Sciatic nerve (tissue), 2 donors: ENCODE measurements around the gene DPH3. TPM values are rescaled to one million over a fixed set of nuclear protein-coding genes. Genes with fewer than 3 reads are reported as not detected.
"Not testable (repeated sequence)": the region's sequence is repeated elsewhere in the genome, so short reads cannot be mapped to it uniquely, and the experiment has no call there.

Experiments
- ATAC-seq: fragments of 200-7000 bp; cut with Tn5 transposase; one replicate; pipeline ENCODE4 v1.9.1; 2020; ENCODE audit warnings: mild to moderate bottlenecking, moderate library complexity
- DNase-seq: peaks from one replicate; pipeline ENCODE4 v3.0.0-alpha.2; 2020; ENCODE audit warnings: low spot score
- intact Hi-C: fragments of 100-400 bp; cut with DNase I; formaldehyde crosslinking; loops from one replicate; pipeline ENCODE4 v1.14.2; 2022
- total RNA-seq: library from RNA; stranded (reverse); fragmentation: NEBNext Ultra II Directional; extraction: Animal tissue kit (Norgen Biotek cat#: 25700); gene quantifications from one replicate; pipeline ENCODE4 v1.2.1, GENCODE V29; 2021
- donor health status: DM: no; HTN: no; CAD: no.
- donor health status: DM: no; HTN: no; CAD: no.

DPH3 gene
- total RNA-seq, result 19.4 TPM

DNA sequence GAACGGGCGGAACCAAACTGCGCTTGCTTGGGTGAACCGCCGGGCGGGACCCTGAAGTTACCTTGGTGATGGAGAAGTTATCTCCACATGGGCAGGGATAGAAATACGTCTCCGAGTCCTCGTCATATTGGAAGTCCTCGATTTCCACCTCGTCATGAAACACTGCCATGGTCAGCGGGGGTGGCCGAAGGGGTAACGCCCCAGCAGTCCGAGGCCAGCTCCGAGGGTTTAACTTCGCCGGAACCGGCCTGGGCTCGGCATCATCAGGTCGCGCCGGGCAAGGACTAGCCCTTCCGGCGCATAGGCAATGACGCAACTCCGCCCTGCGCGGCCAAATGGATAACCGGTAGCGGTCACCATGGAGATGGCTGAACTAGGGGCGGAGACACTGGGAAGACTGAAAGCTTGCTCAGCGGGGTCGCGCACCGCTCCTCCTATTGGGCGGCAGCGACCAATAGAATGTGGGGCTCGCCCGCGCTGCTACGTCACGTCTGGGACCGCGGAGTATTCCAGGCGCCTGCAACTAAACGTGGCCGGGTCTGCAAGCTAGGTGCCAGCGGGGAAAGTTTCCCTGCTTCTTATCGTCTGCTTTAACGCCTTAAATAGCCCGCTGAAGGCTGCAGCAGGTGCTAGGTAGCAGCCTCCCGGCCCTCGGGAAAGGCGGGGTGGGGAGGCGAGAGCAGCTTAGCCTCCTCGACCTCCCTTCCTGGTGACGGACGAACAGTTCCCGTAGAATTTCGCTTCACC, at the start of gene DPH3, which contains the start of gene OXNAD1:
DPH3 (minus strand) TSS at position 236 of the 747 bp plus-strand sequence; CDS start at position 169, 67 bp downstream.
OXNAD1 (plus strand) TSS at position 505 of the 747 bp plus-strand sequence. CDS start 5,741 bp downstream, outside the sequence.
- ATAC-seq (peak; percentile 99), DNase-seq (peak; percentile 100)
- intact Hi-C loops, result no loop called here

DNA sequence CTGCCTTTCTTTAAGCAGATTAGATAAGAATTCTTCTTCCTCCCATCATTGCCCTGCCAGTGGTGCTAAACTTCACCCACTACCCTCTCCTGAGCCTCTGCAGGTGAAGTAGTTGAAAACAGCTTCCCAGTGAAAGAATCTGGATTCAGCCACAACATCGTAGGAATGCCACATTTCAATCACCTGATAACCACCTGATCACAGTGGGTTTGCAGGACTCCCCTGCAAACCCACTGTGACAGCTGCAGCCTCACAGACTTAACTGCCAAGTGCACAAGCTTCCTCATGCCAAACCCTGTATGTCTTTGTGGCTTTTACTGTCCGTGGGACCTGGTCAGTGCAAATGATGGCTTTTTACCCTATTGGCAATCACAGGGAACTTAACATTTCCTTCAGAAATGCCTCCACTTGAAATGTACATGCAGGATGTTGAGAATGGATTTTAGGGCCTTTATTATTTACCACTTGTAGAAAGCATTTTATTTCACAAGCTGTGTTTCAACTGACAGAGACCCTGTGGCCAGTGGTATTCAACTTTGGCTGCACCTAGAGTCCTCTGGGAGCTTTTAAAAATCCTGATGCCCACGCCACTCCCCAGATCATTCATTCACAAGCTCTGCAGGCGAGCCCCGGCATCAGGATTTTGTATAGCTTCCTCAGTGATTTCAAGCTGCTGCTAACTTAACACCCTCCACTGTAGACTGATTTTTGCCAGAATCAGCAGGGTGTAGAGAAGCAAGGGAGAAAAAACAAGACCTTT, 49.3 kb upstream of the DPH3 start:
- DNase-seq (no peak), ATAC-seq (no peak)
- intact Hi-C loops, result loop anchor here (10.0 kb wide), 1 partner anchor 201 kb away; the partner anchor contains the start of gene RFTN1

DNA sequence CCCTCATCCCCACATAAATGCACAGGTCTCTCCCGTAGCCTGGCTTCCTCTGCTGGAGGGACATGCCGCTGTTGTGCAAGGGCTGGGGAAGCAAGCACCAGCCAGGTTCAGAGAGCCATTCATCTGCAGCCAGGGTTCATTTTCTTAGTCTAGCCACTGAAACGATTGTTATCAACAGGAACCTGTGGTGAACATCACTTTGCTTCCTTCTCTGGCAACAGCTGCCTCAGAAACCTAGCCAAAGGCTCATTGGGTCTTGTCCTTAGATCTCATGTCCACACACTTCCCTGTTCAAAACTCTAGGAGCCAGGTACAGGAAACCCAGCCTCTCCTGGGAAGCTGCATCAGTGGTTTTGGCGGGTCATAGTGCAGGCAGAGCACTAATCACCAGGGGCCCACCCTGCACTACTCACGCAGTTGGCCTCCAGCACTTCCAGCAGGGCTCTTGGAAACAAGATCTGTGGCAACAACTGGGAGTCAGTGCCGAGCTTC, 47.3 kb upstream of the DPH3 start:
- intact Hi-C loops, result loop anchor here (10.0 kb wide), 1 partner anchor 203 kb away; the partner anchor contains the start of gene RFTN1
- DNase-seq (no peak), ATAC-seq (peak; percentile 85)

DNA sequence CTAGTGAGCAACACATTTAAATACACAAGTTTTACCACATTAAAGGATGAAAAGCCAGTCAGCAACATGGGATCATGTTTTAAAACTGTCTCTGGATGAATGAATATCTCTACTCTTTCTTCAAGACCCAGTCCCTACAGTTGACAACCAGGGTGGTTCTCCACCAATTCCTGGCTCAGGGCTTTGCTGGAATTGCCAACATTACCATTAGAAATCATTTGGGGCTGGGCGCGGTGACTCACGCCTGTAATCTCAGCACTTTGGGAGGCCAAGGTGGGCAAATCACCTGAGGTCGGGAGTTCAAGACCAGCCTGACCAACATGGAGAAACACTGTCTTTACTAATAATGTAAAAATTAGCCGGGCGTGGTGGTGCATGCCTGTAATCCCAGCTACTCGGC, 45.7 kb upstream of the DPH3 start:
- intact Hi-C loops, result loop anchor here (10.0 kb wide), 1 partner anchor 204 kb away; the partner anchor contains the start of gene RFTN1
- ATAC-seq, DNase-seq: not testable (repeated sequence)

DNA sequence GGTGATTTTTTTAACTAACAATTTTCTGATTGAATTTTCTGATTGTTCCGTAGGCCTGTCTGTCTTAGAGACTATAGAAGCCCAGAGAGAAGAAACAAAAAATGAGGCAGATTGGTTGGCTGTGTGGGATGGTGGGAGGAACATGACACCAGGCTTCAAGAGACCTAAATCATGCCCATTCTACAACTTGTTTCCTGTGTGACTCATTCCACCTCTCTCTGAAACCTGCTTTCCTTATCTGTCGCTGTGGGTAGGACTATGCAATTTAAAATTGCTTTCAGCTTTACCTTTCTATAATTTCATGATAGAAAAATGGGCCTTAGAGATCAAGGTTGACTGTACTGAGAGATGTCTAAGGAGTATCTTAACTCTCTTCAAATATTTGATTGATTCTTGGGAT, 44.8 kb upstream of the DPH3 start:
- DNase-seq (no peak), ATAC-seq (no peak)
- intact Hi-C loops, result no loop called here

DNA sequence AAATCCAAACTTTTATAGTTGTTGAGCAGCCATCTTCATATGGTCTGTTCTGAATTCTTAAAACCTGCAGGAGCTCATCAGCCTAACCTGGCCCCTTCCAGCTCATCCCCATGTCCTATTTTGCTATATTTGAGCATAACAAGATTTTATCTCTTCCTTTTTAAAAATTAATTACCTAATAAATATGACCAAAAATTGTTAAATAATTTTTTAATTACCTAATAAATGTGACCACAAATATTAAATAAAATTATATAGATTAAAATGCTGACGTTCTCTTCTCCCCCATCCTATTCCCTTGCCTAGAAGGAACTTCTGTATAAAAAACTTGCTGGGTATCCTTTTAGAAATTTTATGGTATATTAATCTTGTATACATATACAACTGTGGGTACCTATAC, 44.0 kb upstream of the DPH3 start:
- ATAC-seq, result no peak
- no peak for DNase-seq
- intact Hi-C loops, result no loop called here

DNA sequence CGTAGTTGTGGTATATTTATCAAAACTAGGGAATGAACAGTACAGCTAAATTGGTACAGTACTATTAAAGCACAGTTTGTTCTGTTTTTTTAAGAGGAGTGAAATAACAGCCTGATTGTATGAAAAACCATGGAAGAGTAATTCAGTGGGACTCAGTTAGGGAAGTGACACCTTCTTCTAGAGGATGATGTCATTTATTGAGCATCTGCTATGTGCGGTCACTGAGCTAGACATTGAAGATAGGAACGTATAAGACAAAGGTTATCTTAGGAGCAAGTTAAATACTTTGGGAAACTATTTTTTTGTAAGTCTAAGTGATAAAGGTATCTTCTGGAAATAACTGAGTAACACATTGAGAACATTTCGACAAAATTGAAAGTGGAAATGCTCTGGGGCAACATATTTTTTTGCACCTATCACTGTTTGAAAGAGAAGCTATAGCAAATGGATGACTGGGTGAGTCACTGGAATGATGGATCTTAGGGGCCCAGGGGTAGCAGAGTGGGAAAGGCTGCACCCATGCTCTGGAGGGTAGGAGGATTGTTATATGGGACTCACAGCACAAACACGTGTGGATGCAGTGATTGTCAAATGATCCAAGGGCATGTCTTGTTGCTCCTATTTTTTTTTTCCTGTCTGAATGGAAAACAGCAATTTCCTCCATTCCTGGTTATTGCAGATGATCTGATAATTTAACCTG, 43.2 kb upstream of the DPH3 start:
- DNase-seq (no peak), ATAC-seq (no peak)
- intact Hi-C loops, result no loop called here

DNA sequence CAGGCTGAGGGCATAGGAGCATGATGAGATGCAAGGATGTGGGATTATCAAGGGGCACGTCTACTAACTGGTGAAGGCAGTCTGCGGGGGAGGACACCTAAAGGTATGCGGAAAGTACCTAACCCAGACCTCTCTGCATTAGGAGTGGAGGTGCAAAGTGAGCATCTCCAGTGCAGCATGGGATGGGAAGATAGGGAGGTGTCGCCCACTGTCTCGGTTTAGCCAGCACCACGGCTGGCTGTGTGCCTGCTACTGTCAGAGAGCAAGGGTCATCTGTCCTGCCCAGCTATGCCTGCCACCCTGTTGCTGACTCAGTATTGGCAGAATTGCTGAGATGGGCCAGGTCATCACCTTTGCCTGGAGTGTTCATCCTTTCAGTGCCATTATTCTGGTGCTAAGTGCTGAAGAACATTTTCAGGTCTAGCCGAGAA, 40.4 kb upstream of the DPH3 start:
- peak; percentile 15 for ATAC-seq
- intact Hi-C loops, result no loop called here
- DNase-seq, result no peak

DNA sequence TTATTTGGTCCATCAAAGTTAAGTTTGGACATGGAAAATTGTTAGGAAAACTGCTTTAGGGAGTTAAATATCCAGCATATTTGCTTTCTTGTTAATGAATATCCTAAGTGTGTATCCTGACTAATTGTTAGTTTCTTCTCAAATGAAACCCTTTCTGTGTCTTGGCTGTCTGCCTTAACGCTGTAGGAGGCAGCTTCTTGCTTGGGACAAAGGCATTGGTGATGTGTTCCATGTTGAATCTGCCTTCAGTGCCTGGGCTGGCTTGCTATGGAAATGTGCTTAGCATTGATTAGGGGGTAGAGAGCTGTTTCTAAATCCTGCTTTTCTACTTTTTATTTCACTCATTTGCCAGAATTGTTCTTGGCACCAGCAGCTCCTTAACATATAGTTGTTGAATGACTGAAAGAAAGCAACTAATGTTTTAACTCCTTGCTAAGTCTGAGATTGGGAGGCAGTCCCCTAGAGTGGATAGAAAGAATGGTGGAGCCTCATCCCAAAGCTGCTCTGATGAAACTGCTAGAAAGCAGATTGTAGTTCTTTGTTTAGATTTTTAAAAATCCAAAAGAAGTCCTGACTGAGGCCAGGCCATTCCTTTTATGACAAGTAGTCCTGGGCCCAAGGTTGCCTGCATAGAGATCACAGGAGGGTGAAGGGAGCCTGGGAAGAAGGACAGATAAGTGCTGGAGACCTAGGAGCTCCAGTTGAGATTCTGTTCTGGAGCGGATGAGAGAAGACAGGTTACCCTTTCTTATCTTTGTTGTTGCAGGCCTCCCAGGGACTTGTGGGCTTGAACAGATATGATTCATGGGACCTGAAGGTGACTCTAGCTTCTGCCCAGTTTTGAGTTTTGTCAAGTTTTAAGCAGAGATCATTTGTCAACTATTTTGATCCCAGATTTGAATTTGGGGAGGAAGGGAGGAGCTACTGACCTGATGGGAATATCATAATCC, 39.6 kb upstream of the DPH3 start:
- intact Hi-C loops, result no loop called here
- no peak for DNase-seq
- no peak for ATAC-seq

DNA sequence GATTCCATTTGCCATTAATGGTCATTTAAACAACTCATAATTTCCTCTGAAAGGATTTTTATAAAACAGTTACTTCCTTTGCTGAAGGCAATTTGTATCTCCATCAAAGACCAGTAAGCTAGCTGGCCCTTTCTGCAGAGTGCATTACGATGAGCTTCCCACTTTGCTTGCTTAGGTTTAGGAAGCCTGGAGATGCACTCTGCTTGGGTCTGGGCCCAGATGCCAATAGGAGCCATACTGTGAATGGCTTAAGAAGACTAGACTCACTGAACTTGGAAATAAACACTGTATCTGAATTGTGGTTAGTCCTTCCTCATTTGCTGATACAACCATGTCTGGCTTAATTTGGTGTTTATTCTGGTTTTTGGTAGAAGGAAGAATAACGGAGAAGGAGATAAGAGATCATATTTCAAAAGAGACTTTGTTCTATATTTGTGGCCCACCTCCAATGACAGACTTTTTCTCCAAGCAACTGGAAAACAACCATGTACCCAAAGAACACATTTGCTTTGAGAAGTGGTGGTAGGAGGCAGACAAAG, 38.4 kb upstream of the DPH3 start:
- intact Hi-C loops, result no loop called here
- no peak for ATAC-seq
- no peak for DNase-seq

DNA sequence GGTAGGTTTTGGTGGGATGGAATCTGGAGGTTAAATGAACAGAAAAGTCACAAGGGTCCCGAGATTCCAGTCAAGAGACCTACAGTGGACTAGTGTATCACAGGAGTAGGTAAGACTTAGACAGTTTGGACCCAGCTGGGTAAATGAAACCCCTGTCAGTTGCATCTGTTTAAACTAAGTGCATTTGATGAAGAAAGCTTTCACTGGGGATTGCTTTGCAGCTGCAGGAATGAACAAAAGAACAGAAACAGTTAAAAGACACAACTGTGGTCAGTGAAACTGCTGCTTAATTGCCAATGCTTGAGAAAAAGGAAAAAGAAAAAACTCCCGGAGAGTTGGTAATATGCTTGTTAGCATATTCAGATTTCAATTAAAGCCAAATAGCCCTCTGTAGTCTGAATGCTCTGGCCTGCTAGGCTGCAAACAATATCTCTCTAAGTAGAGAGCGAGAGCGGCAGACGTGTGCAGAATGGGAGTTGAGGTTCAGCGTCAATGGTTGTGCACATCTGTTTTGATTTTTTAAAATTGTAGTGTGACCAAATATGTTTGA, 37.4 kb upstream of the DPH3 start:
- ATAC-seq, result no peak
- no peak for DNase-seq
- intact Hi-C loops, result no loop called here

DNA sequence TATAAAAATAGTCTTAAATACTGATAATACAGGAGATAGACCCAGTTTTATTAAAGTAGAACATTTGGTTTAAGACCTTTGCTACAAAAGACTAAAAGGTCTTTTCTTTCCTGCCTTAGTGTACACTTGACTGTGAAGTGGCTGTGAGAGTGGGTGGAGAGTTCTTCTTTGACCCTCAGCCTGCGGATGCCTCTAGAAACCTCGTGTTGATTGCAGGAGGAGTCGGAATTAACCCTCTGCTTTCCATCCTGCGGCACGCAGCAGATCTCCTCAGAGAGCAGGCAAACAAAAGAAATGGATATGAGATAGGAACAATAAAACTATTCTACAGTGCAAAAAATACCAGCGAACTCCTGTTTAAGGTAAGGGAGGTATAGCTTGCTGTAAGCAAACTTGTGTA, 36.8 kb upstream of the DPH3 start:
- intact Hi-C loops, result no loop called here
- no peak for ATAC-seq
- no peak for DNase-seq

DNA sequence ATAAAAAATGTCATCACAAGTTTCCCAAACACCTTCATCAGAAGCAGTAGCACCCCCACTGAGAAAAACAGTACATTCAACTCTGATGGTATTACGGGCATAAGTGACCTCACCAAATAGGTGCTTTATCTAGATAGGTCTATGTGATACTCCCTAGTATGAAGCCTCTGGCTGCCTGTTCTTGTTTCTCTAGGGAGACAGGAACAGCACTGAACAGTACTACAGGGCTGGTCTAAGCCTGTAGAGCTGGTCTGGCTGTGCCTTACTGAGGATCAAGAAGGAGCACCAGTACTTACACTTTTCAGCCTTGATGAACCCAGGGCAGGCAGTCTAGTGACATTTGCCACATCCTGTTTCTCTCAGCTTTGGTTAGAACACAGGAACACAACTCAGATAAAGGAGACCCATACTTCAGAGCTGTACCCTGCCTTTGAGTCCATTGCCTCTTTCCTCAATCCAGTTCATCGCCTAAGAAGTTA, 36.2 kb upstream of the DPH3 start:
- peak; percentile 41 for ATAC-seq

DNA sequence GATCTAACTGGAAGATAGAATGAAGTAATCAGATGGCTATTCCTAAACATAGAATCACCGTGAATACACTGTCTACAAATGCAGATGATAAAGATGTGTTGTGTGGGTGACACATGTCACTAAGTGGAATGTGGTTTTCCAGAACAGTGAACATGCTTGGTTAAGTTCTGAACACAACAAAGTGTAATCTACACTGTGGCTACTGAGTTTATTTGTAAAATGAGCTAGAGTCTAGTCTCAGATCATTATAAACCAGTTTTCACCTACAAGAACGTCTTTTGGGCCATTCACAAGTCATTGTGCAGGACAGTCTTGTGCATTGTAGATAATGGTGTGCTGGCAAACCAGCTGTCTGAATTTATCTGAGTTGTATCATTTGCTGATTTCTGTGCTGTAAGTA, 35.6 kb upstream of the DPH3 start:
- ATAC-seq (no peak), DNase-seq (no peak)
- intact Hi-C loops, result no loop called here

More for the DNA sequence above, 36.2 kb upstream of the DPH3 start:
- intact Hi-C loops, result no loop called here
- DNase-seq, result no peak

DNA sequence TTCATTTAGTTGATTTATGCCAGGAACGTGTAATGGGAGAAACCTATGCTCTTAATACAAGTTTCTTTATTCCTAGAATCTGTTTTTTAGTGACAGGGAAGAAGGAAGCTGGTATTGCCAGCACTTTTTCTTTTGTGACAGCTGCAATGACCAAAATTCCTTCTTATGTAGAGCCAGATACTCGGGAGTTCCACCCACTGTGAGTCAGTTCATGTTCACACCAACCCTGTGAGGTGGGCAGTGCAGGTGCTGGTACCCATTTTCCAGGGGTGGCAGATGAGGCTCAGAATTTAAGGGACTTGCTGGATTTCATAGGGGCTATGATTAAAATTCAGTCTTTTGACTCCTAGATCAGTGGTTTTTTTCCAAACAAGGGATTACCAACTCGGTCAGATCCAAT, 35.0 kb upstream of the DPH3 start:
- intact Hi-C loops, result no loop called here
- ATAC-seq, result no peak
- no peak for DNase-seq

DNA sequence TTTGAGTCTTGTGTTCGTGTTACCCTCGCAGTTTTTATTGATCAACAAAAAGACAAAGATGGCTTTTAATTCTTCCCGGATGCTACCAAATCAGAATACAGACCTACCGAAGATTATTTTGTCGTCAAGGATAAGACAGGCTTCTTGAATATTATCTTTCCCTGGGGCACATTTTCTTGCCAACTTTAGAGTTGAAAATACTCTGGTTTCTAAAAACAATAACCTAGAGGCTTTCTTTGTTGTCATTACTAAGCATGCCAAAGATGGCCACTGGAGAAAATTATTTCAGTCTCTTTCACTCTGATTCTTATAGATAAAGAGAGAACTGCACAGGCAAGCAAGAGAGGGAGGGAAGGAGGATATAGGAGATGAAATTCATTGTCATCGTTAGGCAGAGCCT, 34.1 kb upstream of the DPH3 start:
- peak; percentile 41 for ATAC-seq
- intact Hi-C loops, result no loop called here

DNA sequence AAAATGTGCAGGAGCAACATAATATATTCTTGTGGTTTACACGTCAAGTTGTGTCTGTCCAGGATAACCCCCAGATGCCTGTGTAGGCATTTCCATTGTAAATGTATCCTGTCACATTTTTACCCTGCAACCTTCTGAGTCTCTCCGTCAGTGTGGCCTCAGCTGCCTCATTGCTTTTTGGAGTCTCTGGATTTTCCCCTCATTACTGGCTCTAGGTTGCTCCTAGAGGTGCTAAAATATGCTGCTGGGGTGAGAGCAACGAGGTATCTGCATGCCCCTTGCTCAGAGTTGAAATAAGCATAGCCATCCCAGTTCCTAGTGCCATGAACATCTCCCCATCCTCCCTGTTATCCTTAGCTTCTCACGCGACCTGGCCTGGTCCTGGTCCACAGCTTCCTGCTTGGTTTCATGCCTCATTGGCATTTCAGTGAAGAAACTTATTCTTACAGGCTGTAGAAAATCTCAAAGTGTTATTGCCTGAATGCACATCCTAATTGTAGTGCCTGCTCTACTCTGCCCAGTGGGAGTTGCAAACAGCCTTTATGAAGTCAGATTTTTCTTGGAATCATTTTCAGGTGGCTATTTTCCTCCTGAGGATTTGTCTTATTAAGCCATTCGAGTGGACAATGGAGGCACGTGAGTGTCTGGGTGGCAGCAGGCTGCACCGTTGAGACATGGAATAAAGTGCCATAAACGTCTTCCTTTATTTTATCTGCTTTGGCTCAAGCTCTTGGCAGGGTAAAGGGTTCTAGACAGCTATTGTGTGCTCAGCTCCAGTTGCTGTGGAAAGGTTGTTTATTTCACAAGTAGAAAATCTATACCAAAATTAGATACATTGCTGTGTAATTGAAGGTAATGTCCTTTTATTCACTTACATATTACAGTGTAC, 33.5 kb upstream of the DPH3 start:
- ATAC-seq, result peak; percentile 14
- intact Hi-C loops, result no loop called here
- no peak for DNase-seq

More for the DNA sequence above, 34.1 kb upstream of the DPH3 start:
- DNase-seq, result no peak
